Adrenal gland (tissue), 12 donors: ENCODE data around the gene RBM19. TPM values are rescaled to one million over a fixed set of nuclear protein-coding genes. Genes with fewer than 3 reads are reported as not detected.

ENCODE experiments used
- DNase-seq, 7 donors: peaks; one replicate each; pipeline ENCODE4 v3.0.0-alpha.2; 2019 to 2020
- H3K27ac ChIP-seq, 5 donors: fragments of 200-600 bp; sonication (generic) in 4 of 5; 1 replicate in 3 of 5; 2 replicates in 2 of 5; pipeline versions ENCODE4 v1.5.1 to v1.8.0; 2016 to 2020; ENCODE audit warnings: mild to moderate bottlenecking in 1 of 5
- H3K27me3 ChIP-seq: fragments of 200-600 bp; 2 replicates; pipeline ENCODE4 v1.8.0; 2021
- H3K36me3 ChIP-seq, 2 donors: fragments of 200-600 bp; replicated peaks in 1 of 2; 1 replicate in 1 of 2; 2 replicates in 1 of 2; pipeline versions ENCODE4 v1.5.1 to v1.8.0; 2018 to 2022
- H3K4me1 ChIP-seq, 2 donors: fragments of 200-600 bp; replicated peaks in 1 of 2; 1 replicate in 1 of 2; 2 replicates in 1 of 2; pipeline versions ENCODE4 v1.5.1 to v1.8.0; 2018 to 2021
- H3K4me3 ChIP-seq, 4 donors: fragments of 200-600 bp; sonication (generic) in 3 of 4; one replicate each; pipeline ENCODE4 v1.5.1; 2016 to 2018
- H3K9me3 ChIP-seq, 3 donors: fragments of 200-600 bp; sonication (generic) in 1 of 3; replicated peaks in 1 of 3; 1 replicate in 2 of 3; 2 replicates in 1 of 3; pipeline versions ENCODE4 v1.5.1 to v1.8.0; 2016 to 2021
- CTCF ChIP-seq, 6 experiments: fragments of 450-650 bp in 4 of 6; fragments of 200-600 bp in 2 of 6; sonication (generic) in 1 of 6; IDR thresholded peaks; 1 replicate in 5 of 6; 2 replicates in 1 of 6; pipeline versions ENCODE4 v1.5.1 to v1.8.0; 2016 to 2021; ENCODE audit warnings: antibody characterized with exemption in 6 of 6, mild to moderate bottlenecking in 2 of 6, moderate library complexity in 1 of 6
- POLR2A ChIP-seq, 2 donors: fragments of 450-650 bp; IDR thresholded peaks; one replicate each; pipeline ENCODE4 v1.6.1; 2017; ENCODE audit warnings: antibody characterized with exemption in 2 of 2, mild to moderate bottlenecking in 2 of 2, moderate library complexity in 1 of 2
- WGBS, 4 donors: extraction: QIAGEN DNeasy Blood & Tissue Kit in 2 of 4; methylation state at CpG; one replicate each; pipeline versions ENCODE4 v1.1.5 to v1.1.7; 2013 to 2017; 5-methylcytosine and 5-hydroxymethylcytosine counted together
- intact Hi-C, 2 donors: fragments of 100-400 bp; cut with DNase I; formaldehyde crosslinking; loops; one replicate each; pipeline versions ENCODE4 v1.14.1 to v1.15.0; 2022 to 2023
- polyA plus RNA-seq, 3 donors: library from polyadenylated mRNA; stranded (reverse); fragments of 200-250 nt in 2 of 3; fragments of 350-450 nt in 1 of 3; fragmentation: Illumina TruSeq in 1 of 3; extraction: RNeasy Lipid Tissue Mini Kit (QIAGEN cat#74804) in 1 of 3; gene quantifications; one replicate each; pipeline ENCODE4 v1.2.3, GENCODE V29; 2013 to 2014
- total RNA-seq, 9 donors: library from RNA; depleted of rRNA in 4 of 9; stranded (reverse); fragments of >200 nt in 4 of 9; fragments of 120-200 nt in 1 of 9; fragmentation: NEBNext Ultra II Directional in 1 of 9; extraction: Animal tissue kit (Norgen Biotek cat#: 25700) in 1 of 9; gene quantifications; one replicate each; pipeline versions ENCODE4 v1.1.0 to v1.2.4, GENCODE V29; 2013 to 2023
- donor health status: healthy with polysubstance abuse.
- donor health status: Bipolar disorder and iron deficiency.
- donor health status: DM: yes; HTN: yes; CAD: no.
- donor health status: DM: no; HTN: no; CAD: no.
- donor health status: DM: no; HTN: no; CAD: no.
- donor health status: DM: yes; HTN: yes; CAD: no.

RBM19 gene
- total and polyA plus RNA-seq, 12 donors = 19.6 to 71.4 (median 33.1) TPM

- intact Hi-C loops = no loop called here
- WGBS, 4 donors = 33 to 90% (median 59%) methylated on average over 1 to 2 of the region's 3 CpGs
- TF ChIP-seq POLR2A (IDR thresholded peaks at IDR 0.05) (no peak), CTCF (IDR thresholded peaks at IDR 0.05) (no peak)
- H3K27me3 ChIP-seq = peaks cover 5% of the 10 kb centered on the region
- H3K4me3 ChIP-seq = no peak overlapping the region
- H3K27ac ChIP-seq = no peak overlapping the region
- DNase-seq = no peak
- H3K9me3 ChIP-seq = no peaks in the 10 kb centered on the region
- H3K4me1 ChIP-seq = no peaks in the 10 kb centered on the region
- no peaks in the 10 kb centered on the region for H3K36me3 ChIP-seq
These were observed 46.8 kb upstream of the RBM19 start for GRCh38 chr12:114012744-114013431.

- H3K27ac ChIP-seq = no peak overlapping the region
- WGBS, 4 donors = 59 to 82% (median 64%) methylated on average over 9 to 10 of the region's 10 CpGs
- no peak for DNase-seq
- TF ChIP-seq POLR2A (IDR thresholded peaks at IDR 0.05) (no peak), CTCF (IDR thresholded peaks at IDR 0.05) (no peak)
- H3K27me3 ChIP-seq = peaks cover 5% of the 10 kb centered on the region
- no peaks in the 10 kb centered on the region for H3K4me1 ChIP-seq
- no peak overlapping the region for H3K4me3 ChIP-seq
- no peaks in the 10 kb centered on the region for H3K36me3 ChIP-seq
- intact Hi-C loops = no loop called here
- no peaks in the 10 kb centered on the region for H3K9me3 ChIP-seq
These were observed 45.6 kb upstream of the RBM19 start for GRCh38 chr12:114011711-114012110.

- Histone ChIP-seq H3K36me3 (no peaks in the 10 kb centered on the region), H3K27ac (no peak overlapping the region), H3K27me3 (peaks cover 3% of the 10 kb centered on the region), H3K9me3 (no peaks in the 10 kb centered on the region), H3K4me1 (no peaks in the 10 kb centered on the region), H3K4me3 (no peak overlapping the region)
- TF ChIP-seq CTCF (IDR thresholded peaks at IDR 0.05) = no peak
- no peak for TF ChIP-seq POLR2A (IDR thresholded peaks at IDR 0.05)
- 69 to 79% (median 73%) methylated on average over 11 of the region's 11 CpGs for WGBS, 4 donors
- intact Hi-C loops = no loop called here
- DNase-seq = no peak
These were observed 40.6 kb upstream of the RBM19 start for GRCh38 chr12:114006482-114007425.

GRCh38 chr12:114004402-114004801 lies 38.3 kb upstream of the RBM19 start:
- H3K9me3 ChIP-seq = no peaks in the 10 kb centered on the region
- H3K36me3 ChIP-seq = no peaks in the 10 kb centered on the region
- intact Hi-C loops = no loop called here
- no peaks in the 10 kb centered on the region for H3K4me1 ChIP-seq
- peaks cover 3% of the 10 kb centered on the region for H3K27me3 ChIP-seq
- no peak overlapping the region for H3K4me3 ChIP-seq
- DNase-seq = no peak
- TF ChIP-seq CTCF (IDR thresholded peaks at IDR 0.05) (no peak), POLR2A (IDR thresholded peaks at IDR 0.05) (no peak)
- H3K27ac ChIP-seq = no peak overlapping the region
- 72 to 88% (median 77%) methylated on average over 3 of the region's 3 CpGs for WGBS, 4 donors
